ENCODE results near the gene SLC43A1.

SLC43A1 gene

GRCh38 chr11:57527056-57527631 lies 11.6 kb upstream of the SLC43A1 start:
- peak; percentile 50 for DNase-seq

DNA sequence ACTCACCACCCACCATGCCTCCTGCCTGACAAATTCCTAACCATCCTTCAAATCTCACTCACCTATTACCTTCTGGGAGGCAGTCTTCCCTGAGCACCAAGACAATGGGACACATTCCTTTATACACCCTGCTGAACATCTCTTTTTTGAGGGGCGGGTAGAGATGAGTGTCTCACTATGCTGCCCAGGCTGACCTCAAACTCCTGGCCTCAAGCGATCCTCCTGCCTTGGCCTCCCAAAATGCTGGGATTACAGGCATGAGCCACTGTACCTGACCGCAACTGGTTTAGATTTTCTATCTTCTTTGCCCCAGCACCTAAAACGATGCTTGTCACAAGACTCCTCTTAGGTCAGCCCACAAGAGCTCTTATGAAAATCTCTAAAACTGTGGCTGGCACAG lies 7.9 kb upstream of the SLC43A1 start:
- no peak for DNase-seq

GRCh38 chr11:57521116-57521515 lies 5.6 kb upstream of the SLC43A1 start:
- no peak for DNase-seq

DNA sequence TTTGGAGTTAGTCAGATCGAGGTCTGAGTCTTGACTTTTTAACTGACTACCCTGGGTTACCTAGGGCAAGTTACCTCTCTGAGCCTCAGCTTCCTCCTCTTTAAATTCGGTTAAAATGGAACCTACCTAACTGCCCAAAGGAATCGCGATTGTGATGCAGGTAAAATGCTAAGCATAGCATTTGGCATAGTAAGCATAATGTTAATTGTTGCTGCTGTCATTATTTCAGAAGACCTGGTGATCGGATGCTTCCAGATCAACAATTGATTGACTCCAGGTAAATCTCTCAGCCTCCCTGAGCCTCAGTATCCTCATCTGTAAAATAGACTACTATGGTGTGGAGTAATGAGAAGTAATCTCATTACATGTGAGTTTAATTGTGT lies 550 bp upstream of the SLC43A1 start:
- no peak for DNase-seq

GRCh38 chr11:57514538-57515331 lies 767 bp downstream of the SLC43A1 start:
- peak; percentile 28 for DNase-seq

DNA sequence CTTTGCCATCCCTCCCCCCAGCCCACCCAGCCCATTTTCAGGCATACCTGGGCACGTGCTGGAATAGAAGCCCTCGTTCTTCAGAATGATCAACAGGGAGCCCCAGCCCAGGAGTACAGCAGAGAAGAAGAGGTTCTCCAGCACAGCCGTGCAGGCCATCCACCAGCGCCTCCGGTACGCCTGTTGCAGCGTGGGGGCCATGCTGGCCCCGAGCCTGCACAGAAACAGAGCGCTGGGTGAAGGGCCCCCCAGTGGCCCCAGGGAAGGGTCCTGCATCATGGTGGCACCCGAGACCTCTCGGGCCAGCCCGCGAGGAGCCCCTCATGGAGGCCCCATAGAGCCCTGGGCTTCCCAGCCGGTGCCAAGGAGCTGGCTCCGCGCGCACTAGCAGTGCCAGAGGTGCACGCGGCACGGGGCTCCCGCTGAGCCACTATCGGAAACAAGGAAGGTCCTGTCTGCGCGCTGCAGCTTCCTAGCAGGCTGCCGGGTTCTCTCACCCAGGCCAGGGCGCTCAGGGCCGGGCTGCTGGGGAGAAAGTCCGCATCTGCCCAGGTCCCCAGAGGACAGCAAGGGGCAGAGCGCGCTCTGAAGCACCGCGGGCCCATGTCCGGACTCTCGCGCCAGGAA lies 1.5 kb downstream of the SLC43A1 start:
- no peak for DNase-seq

- DNase-seq = no peak
Measured at GRCh38 chr11:57513452-57513795, 2.1 kb downstream of the SLC43A1 start.

GRCh38 chr11:57512646-57513451 lies 2.7 kb downstream of the SLC43A1 start:
- DNase-seq = no peak

DNA sequence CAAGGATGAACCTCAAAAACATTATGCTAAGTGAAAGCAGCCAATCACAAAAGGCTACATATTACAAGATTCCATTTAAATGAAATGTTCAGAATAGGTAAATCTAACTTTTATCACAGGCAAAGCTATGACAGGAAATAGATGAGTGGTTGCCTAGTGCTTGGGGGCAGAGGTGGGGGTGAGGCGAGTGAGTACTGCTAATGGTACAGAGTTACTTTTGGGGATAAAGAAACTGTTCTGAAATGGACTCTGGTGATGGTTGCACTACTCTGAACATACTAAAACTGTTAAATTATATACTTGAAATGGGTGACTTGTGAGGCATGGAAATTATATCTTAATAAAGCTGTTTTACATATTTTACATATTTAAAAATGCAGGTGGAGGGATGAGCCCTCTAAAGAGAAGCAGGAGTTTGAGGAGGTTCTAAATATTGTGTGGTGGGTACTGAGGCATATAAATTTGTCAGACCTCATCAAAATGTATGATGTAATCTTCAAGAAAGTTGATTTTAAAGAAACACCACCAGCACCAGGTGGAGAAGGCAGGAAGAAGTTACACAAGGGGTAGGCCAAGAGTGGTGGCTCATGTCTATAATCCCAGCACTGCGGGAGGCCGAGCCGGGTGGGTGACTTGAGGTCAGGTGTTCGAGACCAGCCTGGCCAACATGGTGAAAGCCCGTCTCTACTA lies 3.6 kb downstream of the SLC43A1 start:
- no peak for DNase-seq

DNA sequence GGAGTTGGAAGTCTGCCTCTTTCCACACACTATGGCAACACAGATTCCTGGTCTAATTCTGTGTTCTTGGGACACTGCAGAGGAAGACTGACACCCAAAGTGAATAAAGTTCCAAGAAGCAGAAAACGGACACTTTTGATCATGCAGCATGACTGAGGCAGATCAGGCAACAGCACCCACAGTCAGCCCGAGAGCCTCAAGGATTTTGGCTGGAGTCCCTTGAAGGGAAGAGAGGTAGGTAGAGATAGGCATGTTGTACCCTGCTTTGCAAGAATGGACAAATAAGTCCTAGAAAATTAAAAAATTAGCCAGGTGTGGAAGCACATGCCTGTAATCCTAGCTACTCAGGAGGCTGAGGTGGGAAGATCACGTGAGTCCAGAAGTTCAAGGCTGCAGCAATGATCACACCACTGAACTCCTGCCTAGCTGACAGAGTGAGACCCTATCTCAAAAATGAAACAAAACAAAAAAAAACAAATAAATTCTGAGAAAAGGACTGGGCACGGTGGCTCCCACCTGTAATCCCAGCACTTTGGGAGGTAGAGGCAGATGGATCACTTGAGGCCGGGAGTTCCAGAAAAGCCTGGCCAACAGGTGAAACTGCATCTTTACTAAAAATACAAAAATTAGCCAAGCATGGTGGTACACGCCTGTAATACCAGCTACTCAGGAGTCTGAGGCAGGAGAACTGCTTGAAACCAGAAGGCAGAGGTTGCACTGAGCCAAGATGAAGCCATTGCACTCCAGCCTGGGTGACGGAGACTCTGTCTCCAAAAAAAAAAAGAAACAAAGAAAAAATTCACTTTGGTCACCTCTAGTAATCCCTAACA lies 6.9 kb downstream of the SLC43A1 start:
- no peak for DNase-seq

DNA sequence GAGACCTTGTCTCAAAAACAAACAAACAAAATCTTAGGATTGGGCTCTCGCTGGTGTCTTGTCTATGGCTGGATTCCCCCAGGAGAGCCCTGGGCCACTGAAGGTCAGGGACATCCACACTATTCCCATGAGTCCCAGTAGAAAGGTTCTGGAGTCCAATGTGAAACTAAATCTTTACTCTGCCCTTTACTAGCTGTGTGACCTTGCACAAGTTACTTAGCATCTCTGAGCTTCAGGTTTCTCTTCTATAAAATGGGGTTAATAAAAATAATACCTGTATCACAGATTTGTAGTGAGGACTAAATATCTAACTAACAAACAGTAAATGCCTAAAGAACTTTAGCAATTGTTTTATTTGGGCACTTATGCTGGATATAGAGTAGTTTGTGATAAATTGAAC lies 9.0 kb downstream of the SLC43A1 start:
- DNase-seq = no peak

- no peak for DNase-seq
Measured at GRCh38 chr11:57504511-57504910, 11.0 kb downstream of the SLC43A1 start.

- DNase-seq = no peak
Measured at GRCh38 chr11:57502870-57503269, 12.6 kb downstream of the SLC43A1 start.

GRCh38 chr11:57502376-57502775 lies 13.1 kb downstream of the SLC43A1 start:
- no peak for DNase-seq

GRCh38 chr11:57501953-57502352 lies 13.5 kb downstream of the SLC43A1 start:
- DNase-seq = no peak

DNA sequence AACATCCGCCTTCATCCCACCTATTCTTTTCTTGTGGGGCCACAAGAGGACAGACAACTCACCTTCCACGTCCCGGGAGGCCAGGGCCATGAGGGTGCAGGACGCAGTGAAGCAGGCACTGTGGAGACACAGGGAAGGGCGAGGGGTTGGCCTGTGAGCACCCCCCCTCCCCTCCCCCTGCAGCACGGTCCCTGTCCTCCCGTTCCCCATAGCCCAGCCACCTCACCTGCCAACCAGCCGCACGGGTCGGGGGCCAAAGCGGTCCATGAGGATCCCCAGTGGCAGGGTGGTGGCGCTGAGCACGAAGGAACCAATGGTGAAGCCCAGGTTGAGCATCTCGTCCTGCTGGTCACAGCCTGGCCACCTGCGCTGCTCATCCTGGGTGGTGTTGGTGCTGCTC lies 14.6 kb downstream of the SLC43A1 start:
- no peak for DNase-seq

- DNase-seq = no peak
Measured at GRCh38 chr11:57500515-57500914, 15.0 kb downstream of the SLC43A1 start.

DNA sequence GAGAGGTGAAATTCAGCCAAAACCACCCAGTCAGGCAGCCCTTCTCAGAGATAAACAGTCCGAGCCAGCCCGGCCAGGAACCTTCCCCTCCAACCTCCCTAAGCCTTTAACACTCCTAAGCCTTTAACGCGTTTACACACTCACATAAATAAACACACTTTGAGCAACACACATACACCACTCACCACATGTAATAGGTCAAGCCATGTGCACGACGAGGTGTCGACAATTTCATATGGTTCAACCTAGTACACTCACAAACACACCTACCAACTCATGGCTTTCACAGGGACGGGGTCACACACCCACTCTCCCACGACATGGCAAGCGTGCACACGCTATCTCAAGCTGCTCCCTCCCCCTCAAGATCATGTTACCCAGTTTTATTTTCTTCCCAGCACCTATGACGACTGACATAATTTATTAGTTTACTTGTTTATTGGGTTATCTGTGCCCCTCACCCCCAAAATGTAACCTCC lies 15.5 kb downstream of the SLC43A1 start:
- DNase-seq = no peak

GRCh38 chr11:57499413-57499982 lies 16.0 kb downstream of the SLC43A1 start:
- no peak for DNase-seq

- DNase-seq = no peak
Measured at GRCh38 chr11:57498540-57498939, 17.0 kb downstream of the SLC43A1 start.
